GM19397 (cell line): ENCODE results near the gene PNMA3.
"Not testable (repeated sequence)": the region's sequence is repeated elsewhere in the genome, so short reads cannot be mapped to it uniquely, and the experiment has no call there.

ENCODE experiments used
- ATAC-seq: cut with Tn5 transposase; IDR thresholded peaks from one replicate; pipeline ENCODE4 v1.9.1; 2021; ENCODE audit warnings: mild to moderate bottlenecking, moderate library complexity; ENCODE audit not compliant: unreplicated experiment

PNMA3 gene

GRCh38 chrX:153073331-153073730 is 17.1 kb downstream of the PNMA3 start:
- not testable (repeated sequence) for ATAC-seq

GRCh38 chrX:153074262-153074899 is 18.1 kb downstream of the PNMA3 start:
- ATAC-seq, result no peak

GRCh38 chrX:153074935-153075334 is 18.7 kb downstream of the PNMA3 start:
- no peak for ATAC-seq

- ATAC-seq, result no peak
These were observed 19.1 kb downstream of the PNMA3 start for GRCh38 chrX:153075366-153075765.

- not testable (repeated sequence) for ATAC-seq
These were observed 21.3 kb downstream of the PNMA3 start for GRCh38 chrX:153077437-153078135.

- ATAC-seq, result not testable (repeated sequence)
These were observed 27.1 kb downstream of the PNMA3 start for GRCh38 chrX:153083238-153083923.

GRCh38 chrX:153102418-153102817 is 46.1 kb downstream of the PNMA3 start:
- no peak for ATAC-seq

GRCh38 chrX:153104959-153105358 is 48.7 kb downstream of the PNMA3 start:
- not testable (repeated sequence) for ATAC-seq

- ATAC-seq, result not testable (repeated sequence)
These were observed 50.0 kb downstream of the PNMA3 start for GRCh38 chrX:153106092-153106801.
